ENCODE data around the gene ODAD3.
"Not testable (repeated sequence)": the region's sequence is repeated elsewhere in the genome, so short reads cannot be mapped to it uniquely, and the experiment has no call there.

ODAD3 gene

DNA sequence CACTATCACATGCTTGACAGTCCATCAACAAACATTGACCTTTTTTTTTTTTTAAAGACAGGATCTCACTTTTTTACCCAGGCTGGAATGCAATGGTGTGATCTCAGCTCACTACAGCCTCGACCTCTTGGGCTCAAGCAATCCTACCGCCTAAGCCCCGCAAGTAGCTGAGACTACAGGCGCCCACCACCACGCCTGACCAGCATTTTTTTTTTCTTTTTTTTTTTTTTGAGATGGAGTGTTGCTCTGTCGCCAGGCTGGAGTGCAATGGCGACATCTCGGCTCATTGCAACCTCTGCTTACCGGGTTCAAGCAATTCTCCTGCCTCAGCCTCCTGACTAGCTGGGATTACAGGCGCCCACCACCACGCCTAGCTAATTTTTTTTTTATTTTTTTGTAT is 24.0 kb upstream of the ODAD3 start:
- FAIRE-seq = not testable (repeated sequence)

DNA sequence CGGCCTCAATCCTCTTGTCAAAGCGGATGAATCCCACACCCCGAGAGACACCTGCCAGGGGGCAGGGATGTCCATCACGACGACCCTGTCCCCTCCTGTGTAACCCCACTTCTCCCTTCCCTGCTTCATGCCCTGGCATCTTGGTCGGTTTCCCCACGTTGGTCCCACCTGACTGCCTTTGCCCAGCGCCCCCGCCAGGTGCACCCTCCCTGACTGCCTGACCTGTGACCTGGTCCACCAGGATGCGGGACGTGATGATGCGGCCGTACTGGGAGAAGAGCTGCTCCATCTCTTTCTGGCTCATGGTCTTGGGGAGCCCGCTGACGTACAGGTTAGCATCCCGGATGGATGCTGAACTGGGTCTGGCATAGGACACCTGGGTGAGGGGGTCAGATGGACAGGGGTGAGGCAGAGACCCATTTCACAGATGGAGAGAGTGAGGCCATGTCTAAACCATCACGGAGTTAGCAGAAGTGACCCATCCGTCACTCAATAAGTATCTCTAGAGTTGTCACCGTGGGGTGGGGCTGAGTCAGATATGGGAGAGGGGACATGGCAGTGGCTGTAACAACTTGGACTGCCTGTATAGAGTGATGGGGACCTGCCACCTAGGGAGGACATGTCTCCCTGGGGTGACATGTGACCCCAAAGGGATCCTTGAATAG is 23.4 kb upstream of the ODAD3 start:
- FAIRE-seq = no peak

DNA sequence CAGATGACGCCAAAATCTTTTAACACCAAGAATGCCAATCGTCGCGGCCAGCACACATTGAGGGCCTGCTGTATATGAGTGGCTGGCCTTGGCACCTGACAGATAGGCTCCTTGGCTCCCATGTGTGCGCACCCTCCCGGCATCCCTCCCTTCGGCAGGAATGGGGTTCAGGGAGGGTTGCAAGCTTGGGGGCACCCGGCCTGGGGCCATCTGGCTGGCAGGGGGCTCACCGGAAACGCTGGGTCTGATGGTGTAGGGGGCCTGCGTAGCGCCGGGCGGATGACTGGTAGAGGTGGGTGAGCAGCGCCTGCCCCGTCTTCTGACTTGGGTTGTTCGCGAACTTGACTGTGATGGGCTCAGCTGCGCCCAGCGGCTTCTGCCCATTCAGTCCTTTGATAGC is 22.9 kb upstream of the ODAD3 start:
- FAIRE-seq = no peak

DNA sequence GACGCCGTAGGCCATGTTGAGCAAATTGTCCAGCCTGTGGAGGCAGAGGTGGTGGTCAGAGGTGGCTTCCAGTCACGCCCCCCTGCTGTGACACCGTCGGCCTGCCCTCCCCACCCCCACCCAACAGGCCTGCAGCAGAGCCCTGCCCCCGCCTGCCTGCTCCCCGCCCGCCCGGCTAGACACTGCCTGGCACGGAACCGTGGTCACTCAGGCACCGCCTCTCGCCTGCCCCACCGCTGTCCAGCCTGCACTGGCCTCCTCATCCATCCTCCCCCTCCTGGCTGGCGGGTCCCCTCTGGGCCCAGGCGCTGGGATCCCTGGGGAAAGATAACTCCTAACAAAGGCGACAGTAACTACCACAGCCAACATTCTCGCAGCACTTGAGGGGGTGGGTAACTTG is 22.2 kb upstream of the ODAD3 start:
- no peak for FAIRE-seq

DNA sequence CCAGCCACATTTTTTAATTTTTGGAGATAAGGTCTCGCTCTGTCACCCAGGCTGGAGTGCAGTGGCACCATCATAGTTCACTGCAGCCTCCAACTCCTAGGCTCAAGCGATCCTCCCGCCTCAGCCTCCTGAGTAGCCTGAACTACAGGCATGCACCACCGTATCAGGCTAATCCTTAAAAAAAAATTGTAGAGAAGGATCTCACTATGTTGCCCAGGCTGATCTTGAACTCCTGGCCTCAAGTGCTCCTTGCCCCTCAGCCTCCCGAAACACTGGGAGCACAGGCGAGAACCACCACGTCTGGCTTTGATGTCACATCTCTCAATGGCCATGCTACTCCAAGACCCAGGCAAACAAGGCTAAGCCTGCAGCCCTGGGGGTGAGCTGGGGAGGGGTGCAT is 21.7 kb upstream of the ODAD3 start:
- FAIRE-seq = no peak

DNA sequence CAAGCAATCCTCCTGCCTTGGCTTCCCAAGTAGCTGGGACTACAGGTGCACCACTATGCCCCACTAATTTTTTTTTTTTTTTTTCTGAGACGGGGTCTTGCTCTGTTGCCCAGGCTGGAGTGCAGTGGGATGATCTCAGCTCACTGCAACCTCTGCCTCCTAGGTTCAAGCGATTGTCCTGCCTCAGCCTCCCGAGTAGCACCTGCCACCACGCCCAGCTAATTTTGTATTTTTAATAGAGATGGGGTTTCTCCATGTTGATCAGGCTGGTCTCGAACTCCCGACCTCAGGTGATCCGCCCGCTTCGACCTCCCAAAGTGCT is 20.3 kb upstream of the ODAD3 start:
- FAIRE-seq = not testable (repeated sequence)

DNA sequence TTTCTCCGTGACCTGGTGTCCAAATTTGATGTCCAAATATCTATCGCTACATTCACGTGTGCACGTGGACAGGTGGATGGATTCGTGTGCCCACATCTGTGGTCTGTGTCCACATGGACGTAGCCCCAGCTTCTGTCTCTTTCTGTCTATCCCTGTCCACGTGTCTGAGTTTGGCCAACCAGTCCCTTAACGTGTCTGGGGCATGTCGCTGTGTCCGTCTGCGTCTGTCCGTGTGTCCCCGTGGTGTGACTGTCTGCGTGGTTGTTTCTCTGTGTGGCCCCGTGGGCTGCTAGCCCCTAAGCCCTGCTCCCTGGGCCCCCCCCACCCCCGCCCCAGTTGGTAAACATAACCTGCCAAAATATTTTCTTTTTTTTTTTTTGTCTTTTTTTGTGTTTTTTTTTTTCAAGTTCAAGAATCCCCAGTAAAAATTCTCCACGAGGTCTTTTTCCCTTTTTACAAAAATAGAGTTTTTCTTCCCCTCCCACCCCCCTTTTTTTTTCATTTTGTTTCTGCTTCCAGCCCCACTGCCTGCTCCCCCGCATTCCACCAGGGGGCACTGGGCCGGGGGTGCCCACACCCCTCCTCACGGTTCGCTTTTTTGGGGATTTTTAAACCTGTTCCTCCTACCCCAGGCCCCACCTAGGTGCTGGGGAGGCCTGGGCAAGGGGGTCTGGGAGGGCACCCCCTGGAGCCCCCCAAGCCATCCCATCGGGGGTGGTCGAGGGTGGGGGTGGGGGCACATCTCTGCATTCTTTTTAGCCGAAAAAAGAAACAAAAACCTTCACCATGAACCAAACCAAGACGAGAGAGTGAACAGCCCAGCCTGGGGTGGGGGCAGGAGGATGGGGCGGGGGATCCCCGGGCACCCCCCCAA is 18.8 kb upstream of the ODAD3 start:
- FAIRE-seq = no peak

DNA sequence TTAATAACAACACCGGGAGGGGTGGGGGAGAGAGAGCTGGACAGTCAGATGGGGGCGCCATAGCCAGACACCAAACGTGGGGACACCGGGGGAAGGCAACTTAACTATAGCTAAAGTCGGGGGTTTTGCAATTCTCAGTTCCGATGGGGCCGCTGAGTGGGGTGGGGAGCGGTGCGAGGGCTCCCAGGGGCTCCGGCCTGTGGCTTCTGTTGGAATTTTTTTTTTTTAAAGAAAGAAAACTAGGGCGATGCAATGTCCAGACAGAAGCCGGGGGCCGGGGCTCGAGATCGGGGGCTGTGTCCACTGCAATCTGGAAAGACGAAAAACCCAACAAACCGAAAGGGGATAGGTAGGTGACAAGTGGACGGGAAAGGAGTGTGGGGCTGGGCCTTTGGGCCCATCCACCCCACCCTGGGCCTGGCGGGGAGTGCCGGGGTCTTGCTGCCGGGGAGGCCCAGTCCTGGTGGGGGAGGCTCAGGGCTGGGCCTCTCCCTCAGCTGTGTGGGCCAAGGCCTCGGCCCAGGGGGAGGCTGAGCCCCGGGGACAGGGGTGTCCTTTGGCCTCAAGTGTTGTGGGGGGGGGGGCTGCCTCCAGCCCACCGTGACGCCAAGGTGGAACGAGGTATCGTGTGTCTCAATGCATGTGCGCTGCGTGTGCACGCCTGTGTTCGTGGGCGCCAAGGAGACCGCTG is 17.8 kb upstream of the ODAD3 start:
- FAIRE-seq = no peak

DNA sequence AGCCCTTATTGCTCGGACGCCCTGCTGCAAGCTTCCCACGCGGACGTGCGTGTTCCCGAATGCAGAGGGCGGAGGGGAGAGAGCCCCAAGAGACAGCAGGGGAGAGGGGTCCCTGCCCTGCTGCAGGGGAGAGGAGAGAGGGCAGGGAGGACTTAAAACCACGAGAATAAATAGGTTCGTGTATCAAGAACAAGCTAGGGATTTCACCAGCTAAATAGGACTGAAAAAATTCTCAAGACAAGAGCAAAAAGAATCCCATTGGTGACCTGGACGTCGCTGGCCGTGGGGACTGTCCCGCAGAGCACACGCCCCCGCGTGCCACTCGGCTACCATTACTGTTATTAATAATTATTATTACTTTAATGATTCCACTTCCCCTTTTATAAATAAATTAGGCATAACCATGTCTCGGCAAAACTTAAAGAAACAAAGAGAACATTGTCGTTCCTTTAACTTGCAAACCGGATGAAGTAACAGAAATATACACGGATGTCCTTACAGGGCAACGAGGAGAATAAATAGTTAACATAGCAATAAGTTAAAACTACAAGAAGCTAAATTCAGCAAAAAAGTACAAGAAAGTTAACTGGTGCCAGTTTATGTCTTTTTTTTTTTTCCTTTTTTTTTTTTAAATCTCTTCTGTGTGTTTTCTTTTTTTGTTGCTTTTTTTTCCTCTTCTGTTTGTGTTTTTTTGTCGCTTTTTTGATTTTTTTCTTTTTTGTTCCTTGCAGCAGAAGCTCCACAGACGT is 17.1 kb upstream of the ODAD3 start:
- FAIRE-seq = no peak

DNA sequence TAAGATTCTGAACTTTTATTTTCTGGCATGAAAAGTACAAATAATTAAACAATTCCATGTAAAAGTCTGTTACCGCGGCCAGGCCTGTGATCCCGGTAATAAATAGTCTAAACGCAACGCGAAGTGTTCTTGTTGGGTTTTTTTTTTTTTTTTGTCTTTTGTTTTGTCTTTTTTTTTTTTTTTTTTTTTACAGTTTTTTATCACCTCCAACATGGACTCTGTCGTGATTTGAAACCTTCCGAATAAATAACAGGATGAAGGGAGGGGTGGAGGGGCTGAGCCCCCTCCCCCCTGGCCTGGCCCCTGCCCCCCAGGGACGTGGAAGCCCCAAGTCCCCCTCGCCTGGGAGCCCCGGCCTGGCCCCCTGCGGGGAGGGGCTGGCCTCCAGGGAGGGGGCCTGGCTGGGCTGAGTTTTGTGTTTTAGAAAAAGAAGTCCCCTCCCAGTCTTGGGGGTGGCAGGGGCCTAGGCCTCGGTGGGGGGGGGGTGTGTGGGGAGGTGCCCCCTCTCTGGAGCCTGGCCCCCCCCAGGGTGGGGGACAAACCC is 16.5 kb upstream of the ODAD3 start:
- no peak for FAIRE-seq

DNA sequence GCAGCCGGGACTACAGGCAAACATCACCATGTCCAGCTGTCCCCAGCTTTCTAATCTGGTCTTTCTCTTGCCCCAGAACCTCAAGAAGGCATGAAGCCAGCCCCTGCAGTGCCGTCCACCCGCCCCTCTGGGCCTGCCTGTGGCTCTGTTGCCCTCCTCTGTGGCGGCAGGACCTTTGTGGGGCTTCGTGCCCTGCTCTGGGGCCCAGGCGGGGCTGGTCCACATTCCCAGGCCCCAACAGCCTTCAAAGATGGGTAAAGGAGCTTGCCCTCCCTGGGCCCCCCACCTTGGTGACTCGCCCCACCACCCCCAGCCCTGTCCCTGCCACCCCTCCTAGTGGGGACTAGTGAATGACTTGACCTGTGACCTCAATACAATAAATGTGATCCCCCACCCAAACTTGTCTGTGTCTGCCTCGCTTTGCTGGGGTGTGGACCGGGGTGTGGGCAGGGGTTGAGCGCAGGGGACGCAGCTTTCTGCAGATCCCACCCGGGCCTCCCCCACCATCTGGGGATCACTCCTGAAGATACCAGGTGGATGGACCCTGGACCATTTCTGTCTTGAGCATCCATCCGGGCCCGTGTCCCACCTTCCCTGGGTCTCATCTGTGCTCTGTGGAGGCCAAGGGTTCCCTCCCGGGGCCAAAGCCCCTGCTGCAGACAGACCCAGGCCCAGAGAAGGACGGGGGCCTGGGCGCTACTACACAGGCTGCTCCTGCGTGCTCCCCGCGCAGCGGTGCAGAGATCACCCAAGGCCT is 15.8 kb upstream of the ODAD3 start:
- FAIRE-seq = no peak

DNA sequence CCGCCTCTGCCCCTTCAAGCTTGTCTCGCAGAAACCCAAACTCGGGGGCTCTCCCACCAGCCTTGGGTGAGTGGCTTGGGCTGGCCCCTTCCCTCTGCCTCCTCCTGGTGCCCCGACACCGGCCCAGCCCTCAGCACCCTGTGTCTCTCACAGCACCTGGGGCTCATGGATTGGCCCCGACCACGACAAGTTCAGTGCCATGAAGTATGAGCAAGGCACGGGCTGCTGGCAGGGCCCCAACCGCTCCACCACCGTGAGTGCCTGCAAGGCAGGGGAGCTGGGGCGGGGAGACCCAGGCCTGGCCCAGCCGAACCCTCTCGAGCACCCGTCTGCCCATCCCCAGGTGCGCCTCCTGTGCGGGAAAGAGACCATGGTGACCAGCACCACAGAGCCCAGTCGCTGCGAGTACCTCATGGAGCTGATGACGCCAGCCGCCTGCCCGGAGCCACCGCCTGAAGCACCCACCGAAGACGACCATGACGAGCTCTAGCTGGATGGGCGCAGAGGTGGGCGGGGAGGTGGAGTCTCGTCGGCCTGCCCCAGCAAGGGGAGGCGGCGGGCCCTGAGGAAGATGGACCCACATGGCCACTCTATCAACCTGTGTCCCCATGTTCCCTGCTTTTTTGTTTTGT is 14.1 kb upstream of the ODAD3 start:
- no peak for FAIRE-seq

DNA sequence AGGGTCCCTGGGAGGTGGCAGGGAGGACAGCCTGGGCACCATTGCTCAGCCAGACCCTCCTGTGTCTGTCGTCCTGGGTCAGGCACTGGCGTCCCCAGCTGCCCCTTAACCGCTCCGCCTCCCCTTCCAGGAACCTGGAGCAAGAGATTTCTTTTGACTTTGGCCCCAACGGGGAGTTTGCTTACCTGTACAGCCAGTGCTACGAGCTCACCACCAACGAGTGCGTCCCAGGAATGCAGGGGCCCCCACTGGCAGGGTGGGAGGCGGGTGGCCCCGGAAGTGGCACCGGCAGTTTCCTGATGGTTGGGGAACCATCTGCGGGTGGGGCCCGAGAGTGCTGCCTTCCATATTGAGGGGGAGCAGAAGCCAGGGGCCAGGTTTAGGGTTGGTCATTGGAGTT is 13.5 kb upstream of the ODAD3 start:
- FAIRE-seq = no peak

DNA sequence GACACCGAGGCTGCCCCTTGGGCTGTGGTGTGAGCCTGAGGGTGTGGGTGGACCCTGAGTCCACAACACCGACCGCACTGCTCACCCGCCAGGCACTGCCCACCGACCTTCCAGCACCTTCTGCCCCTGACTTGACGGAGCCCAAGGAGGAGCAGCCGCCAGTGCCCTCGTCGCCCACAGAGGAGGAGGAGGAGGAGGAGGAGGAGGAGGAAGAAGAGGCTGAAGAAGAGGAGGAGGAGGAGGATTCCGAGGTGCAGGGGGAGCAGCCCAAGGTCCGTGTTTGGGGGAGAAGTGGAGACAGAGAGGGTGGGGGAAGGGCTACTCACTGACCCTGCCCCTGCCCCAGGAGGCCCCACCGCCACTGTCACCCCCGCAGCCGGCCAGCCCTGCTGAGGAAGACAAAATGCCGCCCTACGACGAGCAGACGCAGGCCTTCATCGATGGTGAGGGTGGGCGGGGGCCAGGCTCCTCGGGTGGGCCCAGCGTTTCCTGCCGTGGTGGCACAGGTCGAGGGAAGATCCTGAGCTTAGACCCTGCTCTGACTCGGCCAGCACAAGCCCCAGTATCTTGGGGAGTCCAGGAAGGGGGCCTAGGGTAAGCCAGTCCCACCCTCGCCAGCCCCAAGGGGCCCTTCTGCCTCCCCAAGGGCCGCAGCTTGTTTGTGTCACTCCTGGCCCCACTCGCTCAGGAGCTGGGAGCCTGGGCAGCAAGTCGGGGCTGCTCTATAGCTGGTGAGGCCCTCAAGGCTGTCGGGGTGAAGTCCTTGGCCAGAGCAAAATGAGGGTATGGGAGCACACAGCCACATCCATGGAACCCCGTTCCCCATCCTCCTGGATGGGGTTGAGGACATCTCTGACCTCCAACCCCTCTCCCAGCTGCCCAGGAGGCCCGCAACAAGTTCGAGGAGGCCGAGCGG is 12.7 kb upstream of the ODAD3 start:
- FAIRE-seq = no peak

DNA sequence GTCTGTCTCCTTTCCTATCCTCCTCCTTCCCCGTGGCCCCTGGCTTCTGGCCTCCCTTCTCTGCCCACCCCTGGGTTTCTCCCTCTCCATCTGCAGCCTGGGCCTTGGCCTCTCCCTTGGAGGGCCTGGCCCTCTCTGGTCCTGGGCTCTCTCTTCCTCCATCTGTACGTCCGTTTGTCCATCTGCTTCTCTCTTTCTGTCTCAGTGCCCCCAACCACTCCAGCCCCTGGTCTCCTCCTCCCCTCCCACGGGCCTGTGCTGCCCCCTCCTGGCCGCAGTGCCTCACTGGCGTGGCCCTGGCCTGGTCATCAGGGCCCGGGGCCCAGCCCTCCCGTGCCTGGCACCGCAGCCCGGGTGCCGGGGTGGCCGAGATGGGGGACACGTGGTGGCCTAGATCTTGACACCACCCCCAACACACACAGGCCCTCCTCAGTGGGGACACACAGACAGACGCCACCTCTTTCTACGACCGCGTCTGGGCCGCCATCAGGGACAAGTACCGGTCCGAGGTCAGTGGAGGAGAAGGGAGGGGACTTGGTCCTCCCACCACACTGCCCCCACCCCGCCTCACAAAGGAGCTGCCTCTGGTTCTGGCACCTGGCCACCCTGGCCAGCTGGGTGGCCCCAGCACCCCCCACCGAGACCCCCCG is 11.9 kb upstream of the ODAD3 start:
- FAIRE-seq = no peak

DNA sequence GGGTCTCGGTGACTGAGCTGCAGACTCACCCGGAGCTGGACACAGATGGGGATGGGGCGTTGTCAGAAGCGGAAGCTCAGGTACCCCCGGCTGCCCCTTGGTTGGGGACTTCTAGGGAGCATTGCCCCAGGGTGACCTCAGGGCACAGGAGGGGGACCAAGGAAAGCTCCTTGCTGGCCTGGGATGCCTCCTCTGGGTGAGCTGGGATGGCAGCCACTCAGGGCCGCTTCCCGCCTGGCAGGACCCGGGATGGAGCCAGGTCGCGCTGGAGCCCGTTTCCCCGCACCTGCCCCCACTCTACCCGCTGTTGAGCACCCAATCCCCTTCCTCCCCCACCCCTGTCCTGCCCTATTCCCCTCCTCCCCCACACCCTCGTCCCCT is 11.3 kb upstream of the ODAD3 start:
- FAIRE-seq = no peak

DNA sequence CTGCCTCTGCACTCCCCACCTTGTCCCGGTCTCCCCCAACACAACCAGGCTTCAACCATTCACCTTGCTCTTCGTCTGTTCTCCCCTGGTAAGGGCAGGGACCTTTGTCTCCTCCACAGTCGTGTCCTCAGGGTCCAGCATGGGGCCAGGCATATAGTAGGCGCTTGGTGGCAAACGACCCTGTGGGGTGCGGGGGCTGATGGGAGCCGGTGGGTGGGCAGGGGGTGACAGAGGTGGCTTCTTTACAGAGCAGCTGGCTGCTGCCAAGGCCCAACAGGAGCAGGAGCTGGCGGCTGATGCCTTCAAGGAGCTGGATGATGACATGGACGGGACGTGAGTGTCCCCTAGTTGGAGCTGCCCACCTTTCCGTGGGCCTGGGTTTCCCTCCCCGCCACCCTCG is 10.2 kb upstream of the ODAD3 start:
- FAIRE-seq = no peak

DNA sequence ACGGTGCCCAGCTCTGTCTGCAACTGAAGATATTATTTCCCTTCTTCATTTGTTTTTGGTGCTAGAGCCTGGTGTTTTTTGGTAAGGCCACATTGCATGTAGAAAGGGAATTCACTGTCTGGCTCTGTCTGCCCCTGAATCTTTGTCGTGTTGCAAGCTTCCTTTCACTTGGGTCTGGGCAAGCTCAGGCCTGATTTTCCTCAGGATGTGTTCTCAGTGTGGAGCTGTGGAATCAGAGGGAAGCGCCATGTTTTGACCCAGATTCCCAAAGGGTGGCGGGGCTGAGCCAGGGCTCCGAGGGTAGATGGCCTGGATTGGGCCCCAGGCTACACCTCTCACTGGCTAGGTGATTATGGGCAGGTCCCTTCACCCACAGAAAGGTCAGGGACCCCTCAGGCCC is 9.1 kb upstream of the ODAD3 start:
- no peak for FAIRE-seq

DNA sequence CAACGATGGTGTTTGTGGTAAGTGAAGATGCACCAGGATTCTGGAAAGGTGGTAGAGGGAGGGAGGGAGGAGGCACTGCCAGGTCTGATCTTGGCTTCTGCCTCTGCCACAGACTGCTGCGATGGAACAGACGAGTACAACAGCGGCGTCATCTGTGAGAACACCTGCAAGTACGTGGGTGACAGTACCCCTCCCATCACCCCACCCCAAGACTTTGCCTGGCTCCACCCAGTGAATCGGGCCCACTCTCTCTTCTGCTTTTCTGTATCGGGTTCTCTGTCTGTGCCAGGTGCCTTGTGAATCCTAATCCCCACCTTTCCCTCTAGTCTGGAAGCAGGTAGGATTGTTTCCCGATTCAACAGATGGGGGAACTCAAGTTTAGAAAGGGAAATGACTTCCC is 3.0 kb upstream of the ODAD3 start:
- FAIRE-seq = no peak

DNA sequence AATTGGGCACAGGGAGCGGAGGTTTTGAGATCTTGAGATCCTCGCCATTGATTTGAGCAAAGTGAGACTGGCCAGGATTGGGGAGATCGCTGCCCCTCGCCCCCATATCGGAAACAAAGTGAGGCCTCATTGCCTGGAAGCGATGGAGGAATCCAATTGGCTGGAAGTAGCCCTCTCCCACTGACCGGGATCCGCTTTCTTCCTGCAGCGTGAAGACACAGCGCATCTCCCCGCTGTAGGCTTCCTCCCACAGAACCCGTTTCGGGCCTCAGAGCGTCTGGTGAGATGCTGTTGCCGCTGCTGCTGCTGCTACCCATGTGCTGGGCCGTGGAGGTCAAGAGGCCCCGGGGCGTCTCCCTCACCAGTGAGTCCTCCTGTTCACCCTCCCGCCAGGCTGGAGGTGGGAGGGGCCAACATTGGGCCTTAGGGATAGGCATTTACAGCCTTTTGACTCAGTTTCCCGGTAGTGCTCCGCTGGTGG is 952 bp upstream of the ODAD3 start:
- no peak for FAIRE-seq
